KMS-11 (cell line): ENCODE results near the gene ZNF333.
"Not testable (repeated sequence)": the region's sequence is repeated elsewhere in the genome, so short reads cannot be mapped to it uniquely, and the experiment has no call there.

Source experiments
- H2AFZ ChIP-seq: fragments of 200-600 bp; sonication (generic); 2 replicates; pipeline ENCODE4 v1.6.1; 2016; ENCODE audit warnings: antibody characterized with exemption, mixed run types, low read depth
- H3K27ac ChIP-seq: fragments of 200-600 bp; sonication (generic); 2 replicates; pipeline ENCODE4 v1.6.1; 2016; ENCODE audit warnings: mild to moderate bottlenecking, mixed run types
- H3K27me3 ChIP-seq: fragments of 200-600 bp; sonication (generic); 2 replicates; pipeline ENCODE4 v1.6.1; 2017; ENCODE audit warnings: mild to moderate bottlenecking, low read depth, mixed run types, moderate library complexity; ENCODE audit not compliant: insufficient read depth
- H3K36me3 ChIP-seq: fragments of 200-600 bp; sonication (generic); 2 replicates; pipeline ENCODE4 v1.6.1; 2017; ENCODE audit warnings: mild to moderate bottlenecking, mixed run types; ENCODE audit not compliant: insufficient read depth
- H3K4me1 ChIP-seq: fragments of 200-600 bp; sonication (generic); 2 replicates; pipeline ENCODE4 v1.6.1; 2016; ENCODE audit warnings: mild to moderate bottlenecking, low read depth, mixed run types; ENCODE audit not compliant: poor library complexity, severe bottlenecking
- H3K4me2 ChIP-seq: fragments of 200-600 bp; sonication (generic); 2 replicates; pipeline ENCODE4 v1.7.0; 2016; ENCODE audit warnings: mild to moderate bottlenecking, mixed run types
- H3K4me3 ChIP-seq: fragments of 200-600 bp; sonication (generic); IDR thresholded peaks from 2 replicates; pipeline ENCODE4 v1.6.1; 2017; ENCODE audit warnings: low read depth, low read length, mixed read lengths; ENCODE audit not compliant: insufficient read depth
- H3K79me2 ChIP-seq: fragments of 200-600 bp; sonication (generic); 2 replicates; pipeline ENCODE4 v1.6.1; 2016; ENCODE audit warnings: low read depth, mixed run types; ENCODE audit not compliant: insufficient read depth
- H3K9ac ChIP-seq: fragments of 200-600 bp; sonication (generic); 2 replicates; pipeline ENCODE4 v1.6.1; 2016; ENCODE audit warnings: mild to moderate bottlenecking, mixed run types
- H4K20me1 ChIP-seq: fragments of 200-600 bp; sonication (generic); 2 replicates; pipeline ENCODE4 v1.6.1; 2016; ENCODE audit warnings: mild to moderate bottlenecking, mixed run types; ENCODE audit not compliant: insufficient read depth
- CTCF ChIP-seq: fragments of 200-600 bp; sonication (generic); conservative IDR thresholded peaks from 2 replicates; pipeline ENCODE4 v1.6.1; 2017; ENCODE audit warnings: low read depth, mild to moderate bottlenecking, antibody characterized with exemption, low read length, moderate library complexity, mixed read lengths

The ZNF333 gene

GRCh38 chr19:14772995-14773394, 83.1 kb downstream of the ZNF333 start:
- no peak overlapping the region for H3K4me3 ChIP-seq
- no peaks in the 10 kb centered on the region; the same call in 1 of the 2 replicates for H3K27me3 ChIP-seq
- no peak overlapping the region for H3K9ac ChIP-seq
- no peak overlapping the region for H3K4me2 ChIP-seq
- H2AFZ ChIP-seq, result no peak overlapping the region
- H3K36me3 ChIP-seq, result no peaks in the 10 kb centered on the region
- no peaks in the 10 kb centered on the region for H4K20me1 ChIP-seq
- H3K4me1 ChIP-seq, result no peaks in the 10 kb centered on the region
- no peaks in the 10 kb centered on the region for H3K79me2 ChIP-seq
- H3K27ac ChIP-seq, result no peak overlapping the region
- TF ChIP-seq CTCF, result no peak

- H4K20me1 ChIP-seq, H3K36me3 ChIP-seq: not testable (repeated sequence)
Measured at GRCh38 chr19:14773722-14774121, 83.9 kb downstream of the ZNF333 start.

GRCh38 chr19:14774373-14774772, 84.5 kb downstream of the ZNF333 start:
- Histone ChIP-seq H3K9ac (no peak overlapping the region), H2AFZ (no peak overlapping the region), H3K36me3 (no peaks in the 10 kb centered on the region), H3K4me3 (no peak overlapping the region), H3K4me1 (no peaks in the 10 kb centered on the region), H3K79me2 (no peaks in the 10 kb centered on the region), H4K20me1 (no peaks in the 10 kb centered on the region), H3K4me2 (no peak overlapping the region), H3K27me3 (no peaks in the 10 kb centered on the region; the same call in 1 of the 2 replicates), H3K27ac (no peak overlapping the region)
- no peak for TF ChIP-seq CTCF

More at GRCh38 chr19:14773722-14774121, 83.9 kb downstream of the ZNF333 start:
- H3K27ac ChIP-seq, H3K27me3 ChIP-seq, H3K4me2 ChIP-seq, H3K4me3 ChIP-seq, H3K79me2 ChIP-seq, H3K9ac ChIP-seq, H2AFZ ChIP-seq, H3K4me1 ChIP-seq: not testable (repeated sequence)

GRCh38 chr19:14775326-14775725, 85.5 kb downstream of the ZNF333 start:
- not testable (repeated sequence) for H3K9ac ChIP-seq, H4K20me1 ChIP-seq, H3K4me2 ChIP-seq, H2AFZ ChIP-seq, H3K36me3 ChIP-seq, H3K79me2 ChIP-seq, H3K27ac ChIP-seq, H3K4me1 ChIP-seq, H3K27me3 ChIP-seq, H3K4me3 ChIP-seq

- Histone ChIP-seq H2AFZ (no peak overlapping the region), H3K4me1 (no peaks in the 10 kb centered on the region), H4K20me1 (no peaks in the 10 kb centered on the region), H3K4me3 (no peak overlapping the region), H3K9ac (no peak overlapping the region), H3K27me3 (no peaks in the 10 kb centered on the region; the same call in 1 of the 2 replicates), H3K27ac (no peak overlapping the region), H3K79me2 (no peaks in the 10 kb centered on the region), H3K36me3 (no peaks in the 10 kb centered on the region), H3K4me2 (no peak overlapping the region)
- TF ChIP-seq CTCF, result no peak
Measured at GRCh38 chr19:14775869-14776586, 86.2 kb downstream of the ZNF333 start.

- not testable (repeated sequence) for H3K9ac ChIP-seq, H3K27ac ChIP-seq, H3K4me1 ChIP-seq, H3K79me2 ChIP-seq, H3K4me2 ChIP-seq, H3K27me3 ChIP-seq, H2AFZ ChIP-seq, H3K4me3 ChIP-seq, H3K36me3 ChIP-seq, H4K20me1 ChIP-seq
Measured at GRCh38 chr19:14777645-14778044, 87.8 kb downstream of the ZNF333 start.

- H3K4me1 ChIP-seq, H3K27me3 ChIP-seq, H2AFZ ChIP-seq, H3K4me2 ChIP-seq, H3K27ac ChIP-seq, H3K36me3 ChIP-seq, H4K20me1 ChIP-seq, H3K79me2 ChIP-seq, H3K9ac ChIP-seq, H3K4me3 ChIP-seq: not testable (repeated sequence)
Measured at GRCh38 chr19:14778110-14778845, 88.4 kb downstream of the ZNF333 start, which contains the start of gene ADGRE2. Gene ADGRE2, minus strand, starts transcription at chr19:14778560. Its CDS starts 1,804 bp downstream, at chr19:14776756.
